Measurements from ENCODE around the gene CIROP. TPM values are rescaled to one million over a fixed set of nuclear protein-coding genes. Genes with fewer than 3 reads are reported as not detected.

Gene CIROP
- total RNA-seq, 1 experiment from 2014 or later: not detected

DNA sequence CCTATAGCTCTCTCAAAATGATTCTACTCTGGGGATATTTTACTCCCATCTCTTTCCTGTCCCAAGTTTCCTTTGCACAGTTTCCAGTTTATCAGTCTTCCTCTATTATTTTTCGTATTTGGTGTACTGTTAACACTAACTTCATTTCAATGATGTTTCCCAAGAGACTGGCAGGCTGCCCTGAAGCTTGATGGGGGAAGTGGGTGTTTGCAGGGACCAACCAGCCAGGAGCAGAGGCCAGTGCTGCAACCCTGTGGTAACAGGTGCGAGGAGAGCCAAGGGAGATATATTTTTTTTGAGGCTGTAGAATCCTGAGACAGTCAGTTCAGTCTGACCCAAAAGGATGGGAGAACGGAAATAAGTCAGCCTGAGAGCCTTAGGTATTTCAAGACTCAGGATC is 26.1 kb upstream of the CIROP start:
- Histone ChIP-seq H2AFZ (ENCODE audit: low read length) (no peak overlapping the region), H2BK20ac (ENCODE audit: low read depth, low read length, poor library complexity, severe bottlenecking) (no peak overlapping the region), H4K91ac (ENCODE audit: insufficient read length, low read depth, low read length) (no peak overlapping the region), H3K79me1 (ENCODE audit: insufficient read depth, low read depth, low read length, poor library complexity, severe bottlenecking) (no peaks in the 10 kb centered on the region), H3K9ac (ENCODE audit: extremely low read depth, insufficient read length, low read length) (no peak overlapping the region), H3K23ac (ENCODE audit: insufficient read length, low read depth, low read length) (no peak overlapping the region), H3K14ac (ENCODE audit: insufficient read depth, low read length) (no peak overlapping the region), H2BK5ac (ENCODE audit: insufficient read length, low read length) (no peak overlapping the region), H4K5ac (ENCODE audit: insufficient read length, low read depth, low read length) (no peak overlapping the region), H3K4me2 (ENCODE audit: insufficient read depth, insufficient read length, low read length) (no peak overlapping the region), H2BK15ac (ENCODE audit: low read depth, low read length) (no peak overlapping the region), H4K20me1 (ENCODE audit: control insufficient read depth, insufficient read depth, insufficient read length) (no peaks in the 10 kb centered on the region), H2BK12ac (ENCODE audit: insufficient read length, low read depth, low read length) (no peak overlapping the region), H3K27me3 (ENCODE audit: insufficient read depth, low read length) (peaks cover 1% of the 10 kb centered on the region; the same call in 1 of the 2 replicates), H2AK5ac (ENCODE audit: insufficient read length, low read length) (no peak overlapping the region), H2BK120ac (ENCODE audit: low read depth, low read length, poor library complexity, severe bottlenecking) (no peak overlapping the region), H3K4ac (ENCODE audit: low read depth, low read length) (no peak overlapping the region), H3K9me3 (ENCODE audit: control insufficient read depth, low read depth, low read length) (no peaks in the 10 kb centered on the region), H3K56ac (ENCODE audit: insufficient read length, low read depth, low read length) (no peak overlapping the region), H4K8ac (replicated peaks; ENCODE audit: insufficient read length, low read depth, low read length) (no peak overlapping the region), H3K23me2 (ENCODE audit: insufficient read length, low read depth, low read length, poor library complexity, severe bottlenecking) (no peaks in the 10 kb centered on the region), H3T11ph (ENCODE audit: low read length) (no peak overlapping the region), H3K4me1 (ENCODE audit: insufficient read depth, low read length) (no peaks in the 10 kb centered on the region; the same call in 1 of the 2 replicates), H3K27ac (ENCODE audit: insufficient read length, low read depth, low read length) (no peak overlapping the region), H3K18ac (ENCODE audit: insufficient read length, low read depth, low read length) (no peak overlapping the region), H3K79me2 (ENCODE audit: insufficient read depth, low read length) (no peaks in the 10 kb centered on the region)
- Mint-ChIP-seq H3K27me3 (ENCODE audit: low read depth) (no peaks in the 10 kb centered on the region), H3K36me3 (ENCODE audit: insufficient read depth in 1 of 3, low read depth in 3 of 3) (peaks cover 36 to 57% (median 51%) of the 10 kb centered on the region in 3 experiments; a peak in 6 of 7 replicates), H3K9me3 (no peaks in the 10 kb centered on the region), H3K4me3 (no peak overlapping the region), H3K4me1 (peaks cover 3 to 6% of the 10 kb centered on the region in 2 experiments), H3K27ac (no peak overlapping the region)
- TF ChIP-seq, protein P1, sequence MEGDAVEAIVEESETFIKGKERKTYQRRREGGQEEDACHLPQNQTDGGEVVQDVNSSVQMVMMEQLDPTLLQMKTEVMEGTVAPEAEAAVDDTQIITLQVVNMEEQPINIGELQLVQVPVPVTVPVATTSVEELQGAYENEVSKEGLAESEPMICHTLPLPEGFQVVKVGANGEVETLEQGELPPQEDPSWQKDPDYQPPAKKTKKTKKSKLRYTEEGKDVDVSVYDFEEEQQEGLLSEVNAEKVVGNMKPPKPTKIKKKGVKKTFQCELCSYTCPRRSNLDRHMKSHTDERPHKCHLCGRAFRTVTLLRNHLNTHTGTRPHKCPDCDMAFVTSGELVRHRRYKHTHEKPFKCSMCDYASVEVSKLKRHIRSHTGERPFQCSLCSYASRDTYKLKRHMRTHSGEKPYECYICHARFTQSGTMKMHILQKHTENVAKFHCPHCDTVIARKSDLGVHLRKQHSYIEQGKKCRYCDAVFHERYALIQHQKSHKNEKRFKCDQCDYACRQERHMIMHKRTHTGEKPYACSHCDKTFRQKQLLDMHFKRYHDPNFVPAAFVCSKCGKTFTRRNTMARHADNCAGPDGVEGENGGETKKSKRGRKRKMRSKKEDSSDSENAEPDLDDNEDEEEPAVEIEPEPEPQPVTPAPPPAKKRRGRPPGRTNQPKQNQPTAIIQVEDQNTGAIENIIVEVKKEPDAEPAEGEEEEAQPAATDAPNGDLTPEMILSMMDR (conservative IDR thresholded peaks at IDR 0.05): no peak
- DNase-seq: no peak
- no CpG with 5 or more reads among the region's 3 CpGs for WGBS (ENCODE audit: extremely low coverage, insufficient read length, low lambda C conversion rate)

All from H9 (cell line).